Body of pancreas (tissue), 4 donors: ENCODE data around the gene NDST4.

Experiments
- POLR2A ChIP-seq, 3 donors: fragments of 450-650 bp; IDR thresholded peaks; one replicate each; pipeline ENCODE4 v1.6.1; 2016; ENCODE audit warnings: antibody characterized with exemption in 3 of 3, mild to moderate bottlenecking in 2 of 3
- TF ChIP-seq, protein P1 (sequence below), 7 experiments: fragments of 450-650 bp in 4 of 7; fragments of 200-600 bp in 3 of 7; sonication (generic) in 3 of 7; IDR thresholded peaks; one replicate each; pipeline ENCODE4 v1.5.1; 2016 to 2019; ENCODE audit warnings: antibody characterized with exemption in 7 of 7

DNA sequence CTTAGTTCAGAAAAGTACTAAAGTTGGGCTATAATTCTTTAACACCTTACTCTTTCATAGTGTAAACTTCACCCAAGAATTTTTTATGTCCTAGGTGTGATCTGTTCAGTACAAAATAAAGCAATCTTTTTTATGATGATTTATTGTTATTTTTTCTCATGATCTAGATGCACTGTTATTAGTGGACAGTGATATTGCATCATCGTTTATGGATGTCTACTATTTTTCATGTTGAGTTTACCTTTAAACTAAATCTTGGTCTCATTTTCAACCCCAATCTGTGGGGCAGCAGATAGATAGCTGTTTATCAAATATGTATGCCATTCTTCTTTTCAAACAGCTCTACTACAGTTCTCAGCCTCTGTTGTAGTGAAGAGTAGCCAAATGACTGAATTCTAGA lies 299.5 kb downstream of the NDST4 start:
- TF ChIP-seq, protein P1, sequence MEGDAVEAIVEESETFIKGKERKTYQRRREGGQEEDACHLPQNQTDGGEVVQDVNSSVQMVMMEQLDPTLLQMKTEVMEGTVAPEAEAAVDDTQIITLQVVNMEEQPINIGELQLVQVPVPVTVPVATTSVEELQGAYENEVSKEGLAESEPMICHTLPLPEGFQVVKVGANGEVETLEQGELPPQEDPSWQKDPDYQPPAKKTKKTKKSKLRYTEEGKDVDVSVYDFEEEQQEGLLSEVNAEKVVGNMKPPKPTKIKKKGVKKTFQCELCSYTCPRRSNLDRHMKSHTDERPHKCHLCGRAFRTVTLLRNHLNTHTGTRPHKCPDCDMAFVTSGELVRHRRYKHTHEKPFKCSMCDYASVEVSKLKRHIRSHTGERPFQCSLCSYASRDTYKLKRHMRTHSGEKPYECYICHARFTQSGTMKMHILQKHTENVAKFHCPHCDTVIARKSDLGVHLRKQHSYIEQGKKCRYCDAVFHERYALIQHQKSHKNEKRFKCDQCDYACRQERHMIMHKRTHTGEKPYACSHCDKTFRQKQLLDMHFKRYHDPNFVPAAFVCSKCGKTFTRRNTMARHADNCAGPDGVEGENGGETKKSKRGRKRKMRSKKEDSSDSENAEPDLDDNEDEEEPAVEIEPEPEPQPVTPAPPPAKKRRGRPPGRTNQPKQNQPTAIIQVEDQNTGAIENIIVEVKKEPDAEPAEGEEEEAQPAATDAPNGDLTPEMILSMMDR (IDR thresholded peaks at IDR 0.05): no peak
- no peak for TF ChIP-seq POLR2A (IDR thresholded peaks at IDR 0.05)
